HepG2 (cell line): Measurements from ENCODE around the gene DOK5. TPM values are rescaled to one million over a fixed set of nuclear protein-coding genes. Genes with fewer than 3 reads are reported as not detected.

Experiments
- ATAC-seq: fragments of 200-7000 bp; cut with Tn5 transposase; 3 replicates; pipeline ENCODE4 v1.9.1; 2020; ENCODE audit warnings: mild to moderate bottlenecking, moderate library complexity
- BruUV-seq: library from RNA; stranded (reverse); fragments of 400-500 nt; replicated peaks from 2 replicates; lab custom pipeline; 2021; lab: Mats Ljungman, UMichigan
- CTCF ChIA-PET: fragments of 300-600 bp; formaldehyde crosslinking; extraction: SDS; loops from one replicate; lab custom pipeline; 2021; ENCODE audit warnings: low total read pairs, inconsistent platforms, low intra/inter-chr PET ratio; lab: Yijun Ruan, JAX
- POLR2A ChIA-PET: fragments of 350-600 bp; sonication (Branson Sonifier 250); formaldehyde crosslinking; loops from one replicate; lab custom pipeline; 2020; ENCODE audit warnings: antibody characterized with exemption, inconsistent platforms; lab: Yijun Ruan, JAX
- DNase-seq: peaks from one replicate; pipeline ENCODE4 v3.0.0-alpha.2; 2015; ENCODE audit warnings: low spot score
- FAIRE-seq: peaks from 3 replicates; lab custom pipeline; 2011; peaks lifted over from hg19 to GRCh38; lab: Jason Lieb, UNC
- H2AFZ ChIP-seq: one replicate; pipeline ENCODE4 v1.6.1; 2011; ENCODE audit warnings: low read length, inconsistent platforms
- H3K27ac ChIP-seq: fragments of 300-600 bp; 3 replicates; pipeline ENCODE4 v1.8.0; 2011; ENCODE audit warnings: mixed run types, mild to moderate bottlenecking, mixed read lengths, low read length, inconsistent platforms; ENCODE audit not compliant: insufficient read depth; ENCODE audit errors: extremely low read length
- H3K27me3 ChIP-seq, 2 experiments: fragments of 200-600 bp in 1 of 2; 2 replicates in 1 of 2; 3 replicates in 1 of 2; pipeline versions ENCODE4 v1.6.0 to v1.8.0; 2011; ENCODE audit warnings: low read length in 2 of 2, mild to moderate bottlenecking in 2 of 2, moderate library complexity in 2 of 2, inconsistent platforms in 1 of 2; ENCODE audit not compliant: insufficient read depth in 2 of 2, control insufficient read depth in 1 of 2
- H3K36me3 ChIP-seq, 2 experiments: fragments of 200-600 bp in 1 of 2; replicated peaks in 1 of 2; 2 replicates in 1 of 2; 3 replicates in 1 of 2; pipeline versions ENCODE4 v1.5.1 to v1.8.0; 2011; ENCODE audit warnings: low read length in 2 of 2, inconsistent platforms in 1 of 2; ENCODE audit not compliant: insufficient read depth in 2 of 2, control insufficient read depth in 1 of 2
- H3K4me1 ChIP-seq: 2 replicates; pipeline ENCODE4 v1.5.1; 2012; ENCODE audit warnings: low read length, inconsistent platforms; ENCODE audit not compliant: insufficient read depth
- H3K4me2 ChIP-seq: 2 replicates; pipeline ENCODE4 v1.6.0; 2011; ENCODE audit warnings: low read depth, low read length, inconsistent platforms
- H3K4me3 ChIP-seq, 3 experiments: fragments of 200-600 bp in 1 of 3; sonication (generic), shearing (Covaris generic) in 1 of 3; replicated peaks in 1 of 3; 2 replicates each; pipeline ENCODE4 v1.5.1; 2011 to 2016; ENCODE audit warnings: low read length in 3 of 3, inconsistent platforms in 2 of 3, low read depth in 2 of 3, mild to moderate bottlenecking in 2 of 3, control low read depth in 1 of 3, mixed read lengths in 1 of 3; ENCODE audit not compliant: insufficient read depth in 1 of 3
- H3K79me2 ChIP-seq: one replicate; pipeline ENCODE4 v1.6.1; 2011; ENCODE audit warnings: low read length, inconsistent platforms; ENCODE audit not compliant: insufficient read depth
- H3K9ac ChIP-seq: 2 replicates; pipeline ENCODE4 v1.6.0; 2011; ENCODE audit warnings: mild to moderate bottlenecking, low read depth, low read length, inconsistent platforms; ENCODE audit not compliant: insufficient read depth
- H3K9me3 ChIP-seq: 2 replicates; pipeline ENCODE4 v1.5.1; 2012; ENCODE audit warnings: mild to moderate bottlenecking, low read length
- H4K20me1 ChIP-seq: 2 replicates; pipeline ENCODE4 v1.6.0; 2011; ENCODE audit warnings: inconsistent platforms, mild to moderate bottlenecking, low read length, moderate library complexity; ENCODE audit not compliant: insufficient read depth
- AKAP8 ChIP-seq: sonication (generic); formaldehyde crosslinking; IDR thresholded peaks from 2 replicates; pipeline ENCODE4 v1.5.1; 2020; ENCODE audit warnings: mild to moderate bottlenecking, missing genetic modification reagents
- ARNT2 ChIP-seq: sonication (generic); formaldehyde crosslinking; IDR thresholded peaks from 2 replicates; pipeline ENCODE4 v1.8.0; 2022; ENCODE audit warnings: mild to moderate bottlenecking, low read depth, missing genetic modification reagents, moderate library complexity
- EZH2 ChIP-seq: conservative IDR thresholded peaks from 2 replicates; pipeline ENCODE4 v1.6.1; 2012; ENCODE audit warnings: mild to moderate bottlenecking, low read depth, low read length, moderate library complexity
- FOSL2 ChIP-seq: sonication (generic); formaldehyde crosslinking; IDR thresholded peaks from 2 replicates; pipeline ENCODE4 v1.4.0; 2020; ENCODE audit warnings: missing genetic modification reagents
- IRF2 ChIP-seq: IDR thresholded peaks from 2 replicates; pipeline ENCODE4 v1.6.1; 2018; ENCODE audit warnings: missing genetic modification reagents, missing compliant biosample characterization
- JUND ChIP-seq: sonication (generic); formaldehyde crosslinking; IDR thresholded peaks from 2 replicates; pipeline ENCODE4 v1.8.0; 2022; ENCODE audit warnings: mild to moderate bottlenecking, missing genetic modification reagents
- SAFB2 ChIP-seq: sonication (generic); formaldehyde crosslinking; IDR thresholded peaks from 2 replicates; pipeline ENCODE4 v1.5.1; 2020; ENCODE audit warnings: missing genetic modification reagents, low read depth, mild to moderate bottlenecking, borderline replicate concordance
- SRF ChIP-seq: IDR thresholded peaks from 2 replicates; pipeline ENCODE4 v1.6.1; 2011; ENCODE audit warnings: mild to moderate bottlenecking, low read depth, low read length, moderate library complexity
- ZBTB20 ChIP-seq: sonication (generic); formaldehyde crosslinking; IDR thresholded peaks from 2 replicates; pipeline ENCODE4 v1.8.1; 2023; ENCODE audit warnings: missing genetic modification reagents, low read depth, mild to moderate bottlenecking, borderline replicate concordance
- ZNF569 ChIP-seq: sonication (generic); formaldehyde crosslinking; IDR thresholded peaks from 2 replicates; pipeline ENCODE4 v1.5.0; 2020; ENCODE audit warnings: mild to moderate bottlenecking, missing genetic modification reagents, moderate library complexity, borderline replicate concordance
- ZNF772 ChIP-seq: sonication (generic); formaldehyde crosslinking; IDR thresholded peaks from 2 replicates; pipeline ENCODE4 v1.5.0; 2020; ENCODE audit warnings: mild to moderate bottlenecking, missing genetic modification reagents
- ZNF780A ChIP-seq: sonication (generic); formaldehyde crosslinking; IDR thresholded peaks from 2 replicates; pipeline ENCODE4 v1.8.0; 2022; ENCODE audit warnings: mild to moderate bottlenecking, missing genetic modification reagents, moderate library complexity
- WGBS: methylation state at CpG from one replicate; pipeline ENCODE4 v1.1.6; 2017; ENCODE audit warnings: low lambda C conversion rate; 5-methylcytosine and 5-hydroxymethylcytosine counted together
- in situ Hi-C: cut with HindIII; loops from 2 replicates; pipeline ENCODE4 v1.10.0; 2017; ENCODE audit warnings: low pct_unique_long_range_greater_than_20kb; ENCODE audit not compliant: extremely low pct_ligation_motif_present
- intact Hi-C: fragments of 100-400 bp; cut with micrococcal nuclease; formaldehyde crosslinking; loops from one replicate; pipeline ENCODE4 v1.10.0; 2022; ENCODE audit not compliant: unreplicated experiment
- polyA plus RNA-seq, 8 experiments: library from polyadenylated mRNA; depleted of rRNA in 3 of 8; stranded (reverse) in 7 of 8; unstranded in 1 of 8; fragments of >200 nt; fragmentation: Illumina TruSeq in 4 of 8; extraction: Trizol in 4 of 8; gene quantifications; 2 replicates each; pipeline versions ENCODE4 v1.2.1 to v1.2.3, GENCODE V29; 2011 to 2016; ENCODE audit warnings: low read depth in 4 of 8, missing spikeins in 1 of 8, mixed read lengths in 1 of 8; ENCODE audit not compliant: insufficient read depth in 1 of 8
- total RNA-seq, 5 experiments: library from RNA; depleted of rRNA; stranded (reverse); fragments of >200 nt; fragmentation: Illumina TruSeq; extraction: Trizol; gene quantifications; 2 replicates each; pipeline ENCODE4 v1.2.3, GENCODE V29; 2016; ENCODE audit warnings: low read depth in 1 of 5

The DOK5 gene
- total and polyA plus RNA-seq, 2 of the 13 experiments (the other 11 are each of a cell fraction or from before 2014, with no cell fraction given): not detected

DNA sequence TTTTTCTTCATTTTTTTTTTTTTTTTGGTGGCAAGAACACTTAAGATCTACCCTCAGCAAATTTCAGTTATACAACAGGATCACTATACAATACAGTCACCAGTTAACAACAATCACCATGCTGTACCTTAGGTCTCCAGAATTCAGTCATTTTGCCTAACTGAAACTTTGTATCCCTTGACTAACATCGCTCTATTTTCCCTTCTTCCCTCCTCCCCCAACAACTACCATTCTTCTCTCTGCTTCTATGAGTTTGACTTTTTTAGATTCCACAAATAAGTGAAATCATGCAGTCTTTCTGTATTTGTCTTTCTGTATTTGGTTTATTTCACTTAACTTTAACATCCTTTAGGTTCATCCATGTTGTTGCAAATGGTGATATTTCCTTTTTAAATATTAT lies 42.4 kb upstream of the DOK5 start (continued):
- no peak for TF ChIP-seq JUND (CRISPR knock-in tag)
- no peak for TF ChIP-seq ZNF780A (CRISPR knock-in tag)
- TF ChIP-seq ARNT2 (CRISPR knock-in tag): no peak
- no peak for TF ChIP-seq IRF2 (CRISPR knock-in tag)
- no peak for TF ChIP-seq ZBTB20 (CRISPR knock-in tag)

DNA sequence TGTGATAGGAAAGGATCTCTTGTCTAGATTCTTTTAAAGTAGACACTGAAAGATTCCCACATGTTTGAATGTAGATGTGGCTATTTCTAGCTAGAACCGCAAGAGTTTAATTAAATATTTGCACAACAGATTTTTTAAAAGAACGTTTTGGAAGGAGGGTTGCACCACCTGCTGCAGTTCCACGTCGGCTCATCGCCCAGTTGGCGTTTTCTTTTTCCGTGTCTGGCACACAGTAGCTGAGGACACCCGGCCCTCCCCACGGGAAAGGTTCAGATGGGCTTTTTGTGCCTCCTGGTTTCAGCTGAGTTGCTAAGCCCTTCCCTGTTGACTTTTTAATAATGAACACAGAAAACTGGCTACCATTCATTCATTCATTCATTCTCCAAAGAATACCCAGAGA lies 41.8 kb upstream of the DOK5 start:
- TF ChIP-seq ZNF772 (CRISPR knock-in tag): no peak
- no peak for TF ChIP-seq FOSL2 (CRISPR knock-in tag)
- no peak for TF ChIP-seq SRF
- no peak for TF ChIP-seq ZNF569 (CRISPR knock-in tag)
- TF ChIP-seq EZH2: no peak
- no peak for TF ChIP-seq AKAP8 (CRISPR knock-in tag)
- no peak for TF ChIP-seq SAFB2 (CRISPR knock-in tag)
- BruUV-seq: no TSS peak
- Histone ChIP-seq H3K27me3 (no peaks in the 10 kb centered on the region; a peak in 1 of 5 replicates), H3K9me3 (no peaks in the 10 kb centered on the region), H3K9ac (no peak overlapping the region), H3K79me2 (no peaks in the 10 kb centered on the region), H3K4me3 (no peak overlapping the region), H2AFZ (no peak overlapping the region), H3K4me2 (no peak overlapping the region), H3K27ac (no peak overlapping the region), H3K4me1 (no peaks in the 10 kb centered on the region), H3K36me3 (no peaks in the 10 kb centered on the region), H4K20me1 (no peaks in the 10 kb centered on the region)
- intact Hi-C loops: no loop called here
- in situ Hi-C loops: no loop called here
- DNase-seq (no peak), FAIRE-seq (no peak), ATAC-seq (no peak)
- 5% methylated on average over 9 of the region's 9 CpGs for WGBS
- ChIA-PET CTCF (no interaction called here), POLR2A (no interaction called here)
